RKO (cell line): ENCODE results near the gene PRPS2.

Source experiments
- DNase-seq: peaks from one replicate; pipeline ENCODE4 v3.0.0-alpha.2; 2016; ENCODE audit warnings: low spot score

Gene PRPS2

DNA sequence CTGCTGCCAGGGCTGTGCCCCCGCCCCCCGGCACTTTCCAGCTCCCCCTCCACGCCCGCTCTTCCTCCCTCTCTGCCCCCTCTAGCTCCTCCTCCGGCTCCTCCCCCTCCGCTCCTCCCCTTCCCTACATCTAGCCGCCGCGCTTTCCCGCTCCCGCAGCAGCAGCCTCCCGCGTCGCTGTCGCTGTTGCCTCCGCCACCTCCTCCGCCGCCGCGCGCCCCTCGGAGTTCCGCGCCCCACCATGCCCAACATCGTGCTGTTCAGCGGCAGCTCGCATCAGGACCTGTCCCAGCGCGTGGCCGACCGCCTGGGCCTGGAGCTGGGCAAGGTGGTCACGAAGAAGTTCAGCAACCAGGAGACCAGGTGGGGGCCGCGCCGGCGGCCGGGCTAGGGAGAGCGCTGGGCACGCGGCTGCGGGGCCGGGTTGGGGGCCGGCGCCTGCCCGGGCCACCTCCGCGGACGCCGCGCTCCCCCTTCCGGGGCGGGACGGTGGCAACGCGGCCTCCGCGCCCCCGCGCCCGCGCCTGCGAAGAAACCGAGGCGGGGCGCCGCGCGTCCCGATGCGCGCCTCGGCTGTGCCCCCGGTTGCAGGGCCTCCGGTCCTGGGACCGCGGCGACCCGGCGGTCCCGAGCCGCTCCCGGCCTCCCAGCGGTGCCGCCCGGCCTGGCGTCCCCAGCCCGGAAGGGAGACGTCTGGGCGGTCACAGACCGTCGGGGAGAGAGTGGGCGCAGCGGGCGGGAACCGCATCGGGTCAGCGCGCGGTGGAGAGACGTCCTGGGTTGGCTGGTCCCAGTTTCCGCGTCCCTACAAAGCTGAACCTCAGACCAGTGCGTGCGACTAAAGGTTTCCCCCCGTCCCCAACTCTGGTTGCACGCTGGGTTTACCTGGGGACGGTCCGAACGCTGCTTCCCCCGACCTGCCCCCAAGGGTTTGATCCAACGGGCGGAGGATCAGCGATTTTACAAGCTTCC, at the start of gene PRPS2:
PRPS2 (plus strand) TSS at position 156 of the 972 bp plus-strand sequence; CDS start at position 242, 86 bp downstream.
- peak; percentile 46 for DNase-seq

DNA sequence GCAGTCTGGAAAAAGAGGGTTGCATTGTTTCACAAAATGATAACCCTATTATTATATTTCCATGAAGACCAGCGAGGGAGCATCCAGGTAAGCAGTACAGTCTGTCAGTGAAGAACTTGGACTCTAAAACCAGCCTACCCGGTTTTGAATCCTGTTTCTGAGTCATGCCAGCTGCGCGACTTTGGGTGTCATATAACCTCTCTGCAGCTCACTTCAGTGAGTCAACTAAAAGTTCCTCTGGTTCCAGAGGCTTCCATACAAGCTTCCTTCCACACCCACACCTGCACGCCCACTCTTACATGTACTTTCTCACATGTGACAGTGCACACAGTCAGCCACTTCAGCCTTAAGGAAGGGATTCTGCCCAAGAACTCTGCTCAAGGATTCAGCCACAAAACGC, 49.8 kb upstream of the PRPS2 start:
- DNase-seq = no peak

DNA sequence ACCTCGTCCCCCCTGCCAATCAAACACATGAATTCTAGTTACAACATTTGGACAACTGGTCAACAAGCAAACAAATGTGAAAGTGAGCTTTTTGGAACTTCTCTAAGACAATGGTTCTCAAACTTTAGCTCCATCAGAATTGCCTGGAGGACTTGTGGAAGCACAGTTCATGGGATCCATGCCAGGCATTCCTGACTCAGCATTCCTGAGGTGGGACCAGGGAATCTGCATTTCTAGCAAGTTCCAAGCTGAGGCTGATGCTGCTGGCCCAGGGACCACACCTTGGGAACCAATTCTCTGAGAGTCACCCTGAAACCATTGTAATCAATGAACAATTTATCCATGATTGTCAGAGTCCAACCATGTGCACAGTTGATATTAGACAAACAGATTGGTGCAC, 43.8 kb upstream of the PRPS2 start:
- DNase-seq = no peak

DNA sequence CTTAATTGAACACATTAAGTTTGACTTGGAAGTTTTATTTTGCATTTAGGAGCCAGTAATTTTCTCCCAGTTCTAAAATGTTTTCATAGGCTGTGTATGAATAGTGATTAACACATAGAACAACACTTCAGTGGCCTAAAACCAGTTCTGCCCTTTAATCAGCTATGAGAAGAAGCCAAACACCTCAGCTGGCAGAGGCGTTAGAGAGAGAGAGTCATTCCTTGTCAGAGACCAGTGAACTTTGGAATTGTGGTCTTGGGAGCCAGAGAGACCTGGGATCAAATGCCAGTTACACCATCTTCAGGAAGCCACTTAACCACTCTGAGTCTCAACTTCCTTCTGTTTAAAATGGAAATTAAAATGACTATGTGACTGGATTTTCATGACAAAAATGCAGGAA, 39.3 kb upstream of the PRPS2 start:
- no peak for DNase-seq

DNA sequence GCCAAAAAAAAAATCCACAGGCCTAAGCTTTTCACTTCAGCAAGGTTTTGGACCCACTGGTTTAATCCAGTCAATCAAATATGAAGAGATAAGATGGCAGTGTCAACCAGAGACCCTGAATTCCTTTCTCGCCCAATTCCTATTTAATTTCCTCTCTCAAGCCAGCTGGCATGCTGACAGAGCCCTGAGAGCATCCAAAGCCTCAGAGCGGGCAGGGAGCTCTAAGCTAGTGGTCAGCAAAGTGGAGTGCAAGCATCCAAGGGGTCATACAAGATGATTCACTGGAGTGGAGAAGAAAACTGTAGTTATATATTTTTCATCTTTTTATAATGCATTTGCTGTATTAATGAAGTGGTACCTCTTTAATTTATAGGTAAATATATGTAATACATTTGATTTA, 37.8 kb upstream of the PRPS2 start:
- DNase-seq = no peak

DNA sequence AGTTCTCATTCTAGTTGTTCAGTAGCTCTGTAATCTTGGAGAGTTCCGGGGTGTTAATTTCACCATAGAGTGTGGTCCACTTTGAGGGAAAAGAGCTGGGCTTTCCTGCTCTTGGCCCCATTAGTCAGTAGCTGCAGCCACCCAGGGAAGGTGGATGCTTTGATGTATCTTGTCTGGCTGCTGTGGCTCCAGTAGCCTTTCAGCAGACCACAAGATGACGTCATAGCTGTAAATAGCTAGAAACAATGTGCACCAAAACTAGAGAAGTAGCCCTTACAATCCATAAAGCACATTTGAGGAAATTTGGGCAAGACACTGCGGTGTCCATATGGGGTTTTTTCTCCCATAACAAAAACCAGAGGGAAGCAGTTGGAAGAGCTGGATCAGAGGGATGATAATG, 32.9 kb upstream of the PRPS2 start:
- DNase-seq = no peak

DNA sequence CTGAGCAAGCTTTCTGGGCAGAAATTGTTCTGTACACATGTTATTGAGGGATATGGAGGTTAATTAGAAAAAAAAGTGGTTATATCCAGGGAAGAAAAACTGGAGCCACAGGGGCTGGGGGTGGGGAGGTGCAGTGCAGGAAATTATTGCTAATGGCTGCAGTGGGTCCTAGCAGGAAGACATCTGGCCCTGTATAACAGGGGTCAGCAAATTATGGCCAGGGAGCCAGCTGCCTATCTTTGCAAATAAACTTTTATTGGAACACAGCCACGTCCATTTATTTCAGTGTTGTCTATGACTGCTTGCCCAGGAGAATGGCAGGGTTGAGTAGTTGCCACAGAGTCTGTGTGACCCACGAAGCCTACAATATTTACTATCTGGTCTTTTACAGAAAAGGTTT, 23.4 kb upstream of the PRPS2 start:
- no peak for DNase-seq

DNA sequence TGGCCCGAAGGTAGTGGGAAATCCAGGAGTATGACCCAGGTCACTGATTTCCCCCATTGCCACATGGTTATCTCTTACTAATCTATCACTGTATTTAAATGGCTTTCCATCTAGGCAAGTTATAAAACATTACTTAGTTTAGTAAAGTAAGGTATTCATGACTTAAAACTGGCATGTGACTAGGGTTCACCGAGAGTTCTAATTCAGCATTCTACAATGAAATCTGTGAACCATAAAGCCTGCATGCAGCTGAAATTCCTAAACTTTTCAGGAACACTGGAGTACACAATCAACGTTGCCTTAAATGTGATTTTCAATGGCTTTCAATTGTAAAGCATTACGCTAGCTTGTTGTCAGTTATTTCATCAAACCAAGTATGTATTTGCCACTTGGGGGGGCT, 22.7 kb upstream of the PRPS2 start:
- no peak for DNase-seq

DNA sequence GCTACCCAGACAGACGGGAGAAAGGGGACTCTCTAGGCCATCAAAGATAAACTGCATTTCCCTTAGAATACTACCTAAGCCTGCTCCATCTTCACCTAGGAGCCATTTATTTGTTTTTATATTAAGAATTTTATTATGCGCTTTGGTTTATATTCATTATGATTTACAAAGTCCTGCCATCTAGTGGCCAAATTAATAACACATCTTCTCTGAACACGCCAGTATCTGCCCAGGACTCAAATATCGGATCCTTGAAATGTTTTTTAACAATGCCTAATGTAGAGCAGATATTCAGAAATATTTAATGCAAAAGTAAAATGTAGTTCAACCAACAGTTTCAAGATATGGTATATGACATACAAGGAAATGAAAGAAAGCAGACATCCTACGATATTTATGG, 20.8 kb upstream of the PRPS2 start:
- peak; percentile 37 for DNase-seq

DNA sequence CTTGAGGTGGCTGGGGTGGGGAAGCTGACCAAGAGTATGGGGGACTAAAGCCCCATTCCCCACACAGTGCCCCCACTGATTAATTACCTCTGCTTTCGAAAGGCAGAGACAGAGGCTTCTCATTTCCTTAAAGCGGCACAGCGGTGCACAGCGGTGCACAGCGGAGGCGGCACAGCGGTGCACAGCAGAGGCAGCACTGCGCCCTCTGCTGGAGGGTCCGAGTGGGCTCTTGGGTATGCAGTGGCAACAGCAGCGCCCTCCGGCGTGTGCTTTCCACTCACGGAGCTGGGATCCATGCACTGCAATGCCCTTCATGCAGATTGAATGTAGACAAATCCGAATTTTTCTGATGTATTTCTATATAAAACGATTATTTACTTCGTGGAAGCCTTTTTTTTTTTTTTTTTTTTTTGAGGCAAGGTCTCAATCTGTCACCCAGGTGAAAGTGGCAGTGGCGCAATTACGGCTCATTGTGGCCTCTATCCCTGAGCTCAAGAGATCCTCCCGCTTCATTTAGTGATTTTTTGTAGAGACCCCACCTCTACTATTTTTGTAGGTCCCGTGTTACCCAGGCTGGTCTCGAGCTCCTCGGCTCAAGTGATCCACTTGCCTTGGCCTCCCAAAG, 19.7 kb upstream of the PRPS2 start:
- DNase-seq = no peak

DNA sequence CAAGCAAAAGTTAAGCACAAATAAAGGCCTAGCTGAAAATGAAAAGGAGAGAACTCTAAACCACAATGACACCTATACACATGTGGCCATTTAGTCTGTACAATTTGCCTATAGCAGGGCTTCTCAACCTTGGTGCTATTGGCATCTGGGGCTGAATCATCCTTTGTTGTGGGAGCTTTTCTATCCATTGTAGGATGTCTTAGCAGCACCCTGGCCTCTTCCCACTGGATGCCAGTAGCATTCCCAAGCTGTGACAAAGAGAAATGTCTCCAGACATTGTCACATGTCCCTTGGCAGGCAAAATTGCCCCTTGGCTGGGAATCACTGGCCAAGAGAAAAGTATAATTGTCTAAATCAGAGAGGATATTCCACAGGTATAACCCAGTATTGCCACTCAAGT, 13.5 kb upstream of the PRPS2 start:
- DNase-seq = no peak

DNA sequence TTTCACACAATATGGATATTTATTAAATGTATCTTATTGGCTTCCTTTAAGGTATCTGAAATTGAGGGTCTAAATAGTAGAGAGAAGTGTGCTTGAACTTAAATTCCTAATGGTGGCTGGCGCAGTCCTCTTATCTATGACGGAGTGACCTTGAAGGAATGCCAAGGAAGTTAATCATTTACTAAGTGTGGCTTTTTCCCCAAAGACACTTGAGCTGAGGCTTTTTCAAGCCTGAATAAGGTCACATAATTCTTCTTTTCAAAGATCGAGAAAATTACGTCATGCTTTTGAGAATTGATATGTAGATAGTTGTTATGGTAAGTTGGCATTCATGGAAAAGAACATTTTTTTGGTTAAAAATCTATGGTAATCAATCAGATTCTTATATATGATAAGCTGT, 11.7 kb upstream of the PRPS2 start:
- DNase-seq = no peak

DNA sequence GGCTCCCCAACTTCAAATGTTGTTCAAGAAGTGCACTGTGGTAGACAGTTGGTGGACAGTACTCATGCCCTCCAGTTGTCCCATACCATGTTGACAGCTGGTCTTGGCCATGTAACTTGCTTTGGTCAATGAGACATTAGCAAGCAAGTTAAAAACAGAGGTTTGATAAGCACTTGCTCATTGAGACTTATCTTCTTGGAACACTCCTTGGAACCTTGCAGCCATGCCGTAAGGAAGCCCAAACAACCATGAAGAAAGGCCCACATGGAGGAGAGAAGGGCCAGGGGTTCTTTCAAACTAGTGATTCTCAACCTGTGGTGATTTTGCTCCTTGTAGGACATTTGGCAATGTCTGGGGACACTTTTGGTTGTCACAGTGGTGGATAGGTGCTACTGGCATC, 2.6 kb upstream of the PRPS2 start:
- no peak for DNase-seq

DNA sequence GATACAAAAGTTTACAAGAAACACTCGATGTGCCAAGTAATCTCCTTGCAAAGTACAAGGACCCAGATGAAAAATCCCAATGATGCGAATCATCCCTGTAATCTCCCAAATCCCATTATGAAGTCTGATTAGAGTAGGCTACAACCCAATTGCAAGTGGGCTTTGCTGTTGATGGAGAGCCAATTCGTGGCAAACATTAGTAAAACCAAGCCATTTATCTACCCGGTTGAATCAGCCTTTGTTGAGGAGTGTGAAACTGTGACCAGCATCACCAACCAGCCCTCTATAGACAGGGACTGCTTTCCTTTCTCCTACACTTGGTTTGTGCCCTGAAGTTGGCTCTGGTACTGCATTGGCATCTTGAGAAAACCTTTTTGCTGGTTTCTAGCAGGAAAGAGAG, 1.2 kb upstream of the PRPS2 start:
- DNase-seq = no peak

DNA sequence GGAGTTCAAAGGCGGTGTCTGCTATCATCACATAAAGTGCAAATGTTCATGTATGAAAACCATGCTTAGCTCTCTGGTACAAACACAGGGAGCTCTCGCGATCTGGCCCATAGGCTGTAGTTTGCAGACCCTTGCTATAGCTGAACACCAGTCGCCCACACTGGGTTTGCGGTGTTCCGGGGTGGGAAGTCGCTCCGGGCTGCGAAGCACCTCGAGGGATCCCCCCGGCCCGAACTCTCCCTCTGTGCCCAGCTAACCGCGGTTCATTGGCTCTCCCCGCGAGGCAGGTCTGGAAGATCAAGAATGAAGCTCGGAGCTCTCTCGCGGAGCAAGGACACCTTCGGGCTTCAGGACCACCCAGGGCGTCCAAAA, 341 bp upstream of the PRPS2 start:
- no peak for DNase-seq

DNA sequence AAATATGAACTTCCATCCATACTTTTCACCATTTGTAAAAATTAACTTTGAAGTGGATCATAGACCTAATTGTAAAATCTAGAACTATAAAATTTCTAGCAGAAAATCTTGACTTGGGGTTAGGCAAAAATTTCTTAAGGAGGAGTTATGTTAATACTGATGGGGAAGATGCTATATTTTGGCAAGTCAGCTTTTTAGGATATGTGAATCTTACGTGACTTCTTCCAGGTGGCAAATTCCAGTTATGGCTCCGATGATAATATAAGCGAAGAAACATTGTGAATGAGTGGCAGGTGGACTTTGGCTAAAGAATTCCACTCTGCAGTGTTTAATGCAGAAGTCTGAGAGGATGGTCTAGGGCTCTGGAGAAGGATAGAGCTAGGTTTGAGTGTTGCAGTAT, 1.5 kb downstream of the PRPS2 start:
- no peak for DNase-seq

DNA sequence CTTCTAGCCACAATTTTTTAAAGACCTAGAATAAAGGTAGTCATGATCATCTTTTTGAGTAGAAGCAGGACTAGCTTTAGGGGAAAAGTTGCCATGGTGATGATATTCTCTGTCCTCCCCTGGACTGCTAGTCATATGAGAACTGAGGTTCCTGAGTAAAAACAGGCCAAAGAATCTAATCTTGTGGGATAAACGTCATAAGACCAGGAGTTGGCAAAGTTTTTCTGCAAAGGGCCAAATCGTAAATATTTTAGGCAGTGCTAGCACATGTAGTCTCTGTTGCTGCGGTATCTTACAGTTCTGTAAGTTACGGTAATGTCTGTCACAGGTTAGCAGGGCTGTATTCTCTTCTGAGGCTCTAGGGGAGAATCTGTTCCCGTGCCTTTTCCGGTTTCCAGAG, 3.4 kb downstream of the PRPS2 start:
- DNase-seq = no peak

DNA sequence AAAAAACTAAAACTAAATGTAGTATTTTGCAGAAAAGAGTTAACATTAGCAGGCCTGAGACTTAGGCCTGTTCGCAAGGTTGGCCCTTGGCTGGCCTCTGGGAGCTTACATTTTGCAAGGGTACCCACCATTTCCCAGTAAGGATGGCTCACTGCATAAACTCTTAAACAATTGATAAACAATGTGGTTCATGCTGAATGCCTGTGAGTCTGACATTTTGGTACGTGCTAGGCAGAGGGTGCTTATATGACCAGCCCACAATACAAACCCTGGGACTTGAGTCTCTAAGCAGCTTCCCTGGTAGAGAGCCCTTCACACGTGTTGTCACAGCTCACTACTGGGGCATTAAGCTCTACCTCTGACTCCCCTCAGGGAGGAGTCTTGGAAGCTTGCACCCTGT, 7.4 kb downstream of the PRPS2 start:
- no peak for DNase-seq

DNA sequence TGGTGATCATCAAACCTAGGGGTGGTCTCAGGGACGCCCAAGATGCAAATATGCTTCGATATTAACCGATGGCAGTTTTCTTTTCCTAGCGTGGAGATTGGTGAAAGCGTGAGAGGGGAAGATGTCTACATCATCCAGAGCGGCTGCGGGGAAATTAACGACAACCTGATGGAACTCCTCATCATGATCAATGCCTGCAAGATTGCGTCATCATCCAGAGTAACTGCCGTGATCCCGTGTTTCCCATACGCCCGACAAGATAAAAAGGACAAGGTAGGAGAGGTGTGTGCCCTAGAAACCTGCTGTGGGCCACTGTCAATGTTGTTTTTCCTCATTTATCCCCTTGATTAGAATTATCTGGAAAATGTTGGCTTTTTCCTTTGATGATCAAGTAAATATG, 7.9 kb downstream of the PRPS2 start:
- DNase-seq = no peak

DNA sequence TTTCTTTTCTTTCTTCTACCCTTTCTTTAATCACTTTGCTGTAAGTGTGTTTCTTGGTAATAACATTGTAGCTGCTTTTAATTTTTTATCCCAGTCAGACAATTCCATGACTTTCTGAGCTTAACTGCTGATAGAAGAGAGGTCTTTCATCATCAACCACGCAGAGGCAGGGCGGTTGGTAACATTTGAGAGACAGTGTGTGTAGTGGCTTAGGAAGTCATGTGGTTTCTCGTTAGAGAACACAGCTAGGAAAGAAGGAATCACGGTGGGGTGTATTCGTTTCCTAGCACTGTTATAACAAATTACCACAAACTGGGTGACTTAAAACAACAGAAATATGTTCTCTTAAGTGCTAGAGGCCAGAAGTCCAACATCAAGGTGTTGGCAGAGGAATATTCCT, 11.5 kb downstream of the PRPS2 start:
- DNase-seq = no peak

DNA sequence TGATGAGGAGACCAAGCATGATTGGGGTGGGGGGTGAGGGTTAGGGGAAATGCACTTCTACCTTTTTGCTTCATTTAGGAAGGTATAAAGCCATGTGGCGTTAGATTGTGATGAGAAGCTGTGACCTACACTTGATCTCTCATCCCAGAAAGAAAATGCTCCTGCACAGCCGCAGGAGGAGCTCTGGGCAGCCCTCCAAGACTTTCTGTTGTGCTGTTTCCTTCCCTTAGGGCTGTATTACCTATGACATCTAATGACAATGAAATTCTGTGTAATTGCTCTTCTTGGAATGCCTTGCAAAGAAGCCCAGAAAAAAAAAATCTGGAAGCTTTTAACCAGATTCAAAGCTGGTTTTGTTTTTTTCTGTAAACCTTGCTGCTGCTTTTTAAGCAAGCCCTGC, 13.4 kb downstream of the PRPS2 start:
- no peak for DNase-seq

DNA sequence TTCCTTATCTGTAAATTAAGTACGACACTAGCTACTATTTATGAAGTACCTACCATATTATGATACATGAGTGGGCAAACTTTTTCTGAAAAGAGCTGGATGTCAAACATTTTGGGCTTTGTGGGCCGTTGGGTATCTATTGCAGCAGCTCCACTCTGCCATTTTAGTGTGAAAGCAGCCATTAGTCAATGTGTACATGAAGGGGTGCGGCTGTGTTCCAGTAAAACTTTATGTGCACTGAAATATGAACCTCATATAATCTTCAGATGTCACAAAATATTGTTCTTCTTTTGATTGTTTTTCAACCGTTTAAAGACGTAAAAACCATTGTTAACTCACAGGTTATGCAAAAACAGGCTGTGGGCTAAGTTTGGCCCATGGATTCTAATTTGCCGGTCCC, 14.1 kb downstream of the PRPS2 start:
- no peak for DNase-seq

DNA sequence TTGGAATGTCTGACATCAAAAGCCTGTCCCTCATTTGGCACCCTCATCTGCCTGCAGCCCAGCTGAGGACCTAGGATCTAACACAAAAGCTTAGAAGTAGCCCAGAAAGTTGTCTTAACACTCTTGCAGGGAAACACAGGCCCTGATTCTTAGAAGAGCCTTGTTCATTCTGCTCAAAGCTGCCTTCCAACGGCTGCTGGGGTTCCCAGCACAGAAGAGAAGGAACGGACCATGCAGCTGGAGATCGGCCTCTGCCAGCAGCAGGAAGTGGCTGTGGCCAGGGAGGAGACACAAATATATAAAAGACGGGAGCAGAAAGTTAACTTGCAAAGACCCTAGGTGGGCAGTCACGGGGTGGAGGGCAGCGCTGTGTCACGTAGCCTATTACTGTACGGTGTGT, 20.4 kb downstream of the PRPS2 start:
- DNase-seq = no peak

DNA sequence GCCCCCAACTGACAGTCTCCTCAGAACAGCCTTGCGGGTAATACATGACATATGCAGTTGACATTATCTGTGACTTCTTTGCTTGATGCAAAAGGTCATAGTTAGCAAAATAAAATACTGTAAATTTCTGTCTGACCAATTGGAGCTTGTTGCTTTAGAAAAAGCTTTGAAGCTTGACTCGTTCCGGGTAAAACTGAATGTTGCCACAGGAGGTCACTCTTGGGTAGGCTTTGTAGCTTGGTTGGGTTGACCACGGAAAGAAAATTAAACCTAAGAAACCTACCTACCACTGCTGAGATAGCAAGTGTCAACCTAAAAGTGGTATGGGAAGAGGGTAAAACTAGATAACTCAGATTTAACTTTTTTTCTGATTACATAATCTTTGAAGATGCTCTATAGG, 23.2 kb downstream of the PRPS2 start:
- DNase-seq = peak; percentile 57
